ENCODE measurements around the gene SLC26A9.
"Not testable (repeated sequence)": the region's sequence is repeated elsewhere in the genome, so short reads cannot be mapped to it uniquely, and the experiment has no call there.

Gene SLC26A9

DNA sequence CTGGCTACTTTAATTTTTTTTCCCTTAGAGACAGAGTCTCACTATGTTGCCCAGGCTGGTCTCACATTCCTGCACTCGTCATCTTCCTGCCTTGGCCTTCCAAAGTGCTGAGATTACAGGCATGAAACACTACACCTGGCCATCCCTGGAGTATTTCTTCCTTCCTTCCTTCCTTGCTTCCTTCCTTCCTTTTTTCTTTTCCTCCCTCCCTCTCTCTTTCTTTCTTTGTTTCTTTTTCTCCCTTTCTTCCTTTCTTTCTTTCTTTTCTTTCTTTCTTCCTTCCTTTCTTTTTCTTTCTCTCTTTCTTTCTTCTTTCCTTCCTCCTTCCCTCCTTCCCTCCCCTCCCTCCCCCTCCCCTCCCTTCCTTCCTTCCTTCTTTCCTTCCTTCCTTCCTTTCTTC lies 46.9 kb downstream of the SLC26A9 start:
- FAIRE-seq (no peak), DNase-seq (ENCODE audit: low spot score) (no peak)

DNA sequence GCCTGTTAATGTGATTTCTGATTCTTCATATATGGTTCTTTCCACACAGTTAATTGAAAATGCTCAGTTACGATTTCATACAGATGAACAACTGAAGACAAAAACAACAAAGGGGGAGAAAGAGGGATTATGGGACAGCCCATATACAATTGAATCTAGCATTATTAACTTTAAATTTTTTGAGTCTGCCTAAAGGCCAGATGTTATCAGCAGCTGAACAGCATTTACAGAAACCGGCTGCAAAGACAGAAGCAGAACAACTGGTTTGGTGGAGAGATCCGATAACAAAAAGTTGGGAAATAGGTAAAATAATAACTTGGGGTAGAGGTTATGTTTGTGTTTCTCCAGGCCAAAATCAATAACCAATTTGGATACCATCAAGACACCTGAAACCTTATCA lies 49.1 kb downstream of the SLC26A9 start:
- DNase-seq (ENCODE audit: low spot score); FAIRE-seq: not testable (repeated sequence)

- DNase-seq (ENCODE audit: low spot score); FAIRE-seq: not testable (repeated sequence)
These were observed 51.1 kb downstream of the SLC26A9 start for GRCh38 chr1:205892175-205892574.

DNA sequence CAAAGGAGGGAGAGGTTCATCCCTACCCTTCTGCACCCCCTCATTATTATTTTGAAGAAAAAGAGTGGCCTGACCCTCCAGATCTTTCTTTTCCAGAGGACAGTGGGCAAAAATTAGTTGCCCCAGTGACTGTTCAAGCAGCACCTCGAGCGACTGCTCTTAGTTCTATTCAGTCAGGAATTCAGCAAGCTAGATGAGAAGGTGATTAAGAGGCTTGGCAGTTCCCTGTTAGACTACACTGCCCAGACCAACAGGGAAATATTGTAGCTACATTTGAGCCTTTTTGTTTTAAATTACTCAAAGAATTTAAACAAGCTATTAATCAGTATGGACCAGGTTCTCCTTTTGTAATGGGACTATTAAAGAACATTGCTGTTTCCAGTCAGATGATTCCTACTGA lies 51.8 kb downstream of the SLC26A9 start:
- DNase-seq (ENCODE audit: low spot score) = peak; percentile 20
- not testable (repeated sequence) for FAIRE-seq

DNA sequence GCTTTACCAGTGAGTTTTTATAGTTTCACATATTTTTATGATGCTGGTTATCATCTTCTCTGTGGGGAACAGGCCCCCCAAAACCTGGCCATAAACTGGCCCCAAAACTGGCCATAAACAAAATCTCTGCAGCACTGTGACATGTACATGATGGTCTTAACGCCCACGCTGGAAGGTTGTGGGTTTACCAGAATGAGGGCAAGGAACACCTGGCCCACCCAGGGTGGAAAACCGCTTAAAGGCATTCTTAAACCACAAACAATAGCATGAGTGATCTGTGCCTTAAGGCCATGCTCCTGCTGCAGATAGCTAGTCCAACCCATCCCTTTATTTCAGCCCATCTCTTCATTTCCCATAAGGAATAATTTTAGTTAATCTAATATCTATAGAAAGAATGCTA lies 52.6 kb downstream of the SLC26A9 start:
- not testable (repeated sequence) for FAIRE-seq; DNase-seq (ENCODE audit: low spot score)

DNA sequence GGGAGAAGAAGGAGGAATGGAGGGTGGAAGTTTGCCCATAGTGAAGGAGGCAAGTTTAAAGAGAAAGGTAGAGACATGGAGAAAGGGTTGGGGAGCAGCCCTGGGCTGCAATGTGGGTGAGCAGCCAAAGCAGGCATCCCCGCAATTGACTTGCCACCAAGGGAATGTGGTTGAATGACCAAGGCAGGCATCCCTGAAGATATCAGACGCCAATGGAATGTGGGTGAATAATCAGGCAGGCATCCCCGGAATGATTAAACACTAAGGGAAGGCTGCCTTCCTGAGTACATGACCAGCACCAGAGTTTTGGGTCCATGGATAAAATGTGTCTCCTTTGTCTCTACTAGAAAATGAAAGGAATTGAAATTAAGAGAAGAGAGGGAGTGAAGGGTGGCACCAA lies 53.5 kb downstream of the SLC26A9 start:
- DNase-seq (ENCODE audit: low spot score) = peak; percentile 89
- FAIRE-seq = peak; percentile 86

GRCh38 chr1:205889006-205889405 lies 54.2 kb downstream of the SLC26A9 start:
- not testable (repeated sequence) for FAIRE-seq; DNase-seq (ENCODE audit: low spot score)

DNA sequence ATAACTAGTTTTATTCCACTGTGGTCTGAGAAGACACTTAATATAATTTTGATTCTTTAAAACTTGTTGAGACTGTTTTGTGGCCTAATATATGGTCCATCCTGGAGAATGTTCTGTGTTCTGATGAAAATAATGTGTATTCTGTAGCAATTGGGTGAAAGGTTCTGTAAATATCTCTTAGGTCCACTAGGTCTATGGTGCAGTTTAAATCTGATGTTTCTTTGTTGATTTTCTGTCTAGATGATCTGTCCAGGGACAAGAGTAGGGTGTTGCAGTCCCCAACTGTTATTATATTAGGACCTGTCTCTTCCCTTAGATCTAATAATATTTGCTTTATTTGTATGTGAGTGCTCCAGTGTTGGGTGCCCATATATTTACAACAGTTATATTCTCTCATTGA lies 59.5 kb downstream of the SLC26A9 start:
- no peak for FAIRE-seq

DNA sequence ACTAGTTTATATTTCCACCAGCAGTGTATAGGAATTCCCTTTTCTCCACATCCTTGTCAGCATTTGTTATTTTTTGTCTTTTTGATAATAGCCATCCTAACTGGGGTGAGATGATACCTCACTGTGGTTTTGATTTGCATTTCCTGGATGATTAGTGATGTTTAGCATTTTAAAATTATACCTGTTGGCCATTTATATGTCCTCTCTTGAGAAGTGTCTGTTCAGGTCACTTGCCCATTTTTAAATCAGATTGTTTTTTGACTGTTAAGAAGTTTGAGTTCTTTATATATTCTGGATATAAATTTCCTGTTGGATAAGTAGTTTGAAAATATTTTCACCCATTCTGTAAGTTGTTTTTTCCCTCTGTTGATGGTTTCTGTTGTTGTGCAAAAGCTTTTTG lies 62.3 kb downstream of the SLC26A9 start:
- no peak for DNase-seq (ENCODE audit: low spot score)
- no peak for FAIRE-seq

More for the DNA sequence above, 59.5 kb downstream of the SLC26A9 start:
- DNase-seq (ENCODE audit: low spot score) = no peak

GRCh38 chr1:205879974-205880373 lies 63.3 kb downstream of the SLC26A9 start:
- DNase-seq (ENCODE audit: low spot score) (no peak), FAIRE-seq (no peak)

DNA sequence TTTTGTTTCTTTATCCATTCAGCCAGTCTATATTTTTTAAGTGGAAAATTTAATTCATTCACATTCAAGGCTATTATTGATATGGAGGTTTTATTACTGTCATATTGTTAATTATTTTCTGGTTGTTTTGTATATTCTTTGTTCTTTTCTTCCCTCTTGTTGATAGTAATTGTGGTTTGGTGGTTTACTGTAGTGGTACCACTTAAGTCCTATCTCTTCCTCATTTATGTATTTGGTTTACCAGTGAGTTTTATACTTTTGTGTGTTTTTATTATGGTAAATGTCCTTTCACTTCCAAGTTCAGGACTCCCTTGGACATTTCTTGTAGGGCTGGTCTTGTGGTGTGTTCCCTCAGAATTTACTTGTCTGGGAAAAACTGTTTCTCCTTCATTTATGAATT lies 65.2 kb downstream of the SLC26A9 start:
- no peak for DNase-seq (ENCODE audit: low spot score)
- no peak for FAIRE-seq

- FAIRE-seq = not testable (repeated sequence)
These were observed 70.1 kb downstream of the SLC26A9 start for GRCh38 chr1:205873148-205873547.

GRCh38 chr1:205870236-205870635 lies 73.0 kb downstream of the SLC26A9 start:
- no peak for DNase-seq (ENCODE audit: low spot score)
- no peak for FAIRE-seq

More at GRCh38 chr1:205873148-205873547, 70.1 kb downstream of the SLC26A9 start:
- not testable (repeated sequence) for DNase-seq (ENCODE audit: low spot score)
